Measurements from ENCODE around the gene CYP3A7.

GRCh38 chr7:99734987-99735386 is at the start of gene CYP3A7:
- TF ChIP-seq GATA2 (IDR thresholded peaks at IDR 0.05; ENCODE audit: low read depth, low read length) = no peak
- TF ChIP-seq GATA3 (IDR thresholded peaks at IDR 0.05; ENCODE audit: low read depth, low read length) = no peak
